PFSK-1 (cell line): Measurements from ENCODE around the gene ABLIM2.

Experiments
- POLR2AphosphoS5 ChIP-seq: IDR thresholded peaks from 2 replicates; pipeline ENCODE4 v1.6.1; 2012; ENCODE audit warnings: low read depth, mild to moderate bottlenecking, control low read depth, low read length, moderate library complexity
- REST ChIP-seq, 2 experiments: IDR thresholded peaks; 2 replicates each; pipeline versions ENCODE4 v1.6.1 to v1.8.0; 2011 to 2012; ENCODE audit warnings: low read depth in 2 of 2, low read length in 2 of 2, control low read depth in 1 of 2, inconsistent platforms in 1 of 2, mild to moderate bottlenecking in 1 of 2, moderate library complexity in 1 of 2; ENCODE audit not compliant: insufficient read depth in 1 of 2
- SIN3A ChIP-seq: IDR thresholded peaks from 2 replicates; pipeline ENCODE4 v1.6.1; 2012; ENCODE audit warnings: mild to moderate bottlenecking, low read length, moderate library complexity, borderline replicate concordance; ENCODE audit not compliant: insufficient read depth
- TAF1 ChIP-seq: IDR thresholded peaks from 2 replicates; pipeline ENCODE4 v1.6.1; 2012; ENCODE audit warnings: low read length, control low read depth, borderline replicate concordance; ENCODE audit not compliant: insufficient read depth

GRCh38 chr4:8146157-8146556 is 12.5 kb downstream of the ABLIM2 start:
- TF ChIP-seq REST (IDR thresholded peaks at IDR 0.05; ENCODE audit: insufficient read depth in 1 of 2, low read depth in 2 of 2, low read length in 2 of 2), result no peak
- TF ChIP-seq SIN3A, result no peak
- no peak for TF ChIP-seq POLR2AphosphoS5
- TF ChIP-seq TAF1, result no peak
